H4 (cell line): ENCODE data around the gene GLT6D1. TPM values are rescaled to one million over a fixed set of nuclear protein-coding genes. Genes with fewer than 3 reads are reported as not detected.

Experiments used
- DNase-seq: peaks from one replicate; pipeline ENCODE4 v3.0.0-alpha.2; 2015; ENCODE audit warnings: low spot score
- total RNA-seq: library from RNA; depleted of rRNA; stranded (reverse); fragments of >200 nt; shearing (Covaris generic); gene quantifications from 2 replicates; pipeline ENCODE4 v1.2.3, GENCODE V29; 2014; rRNA removed

Gene GLT6D1
- total RNA-seq, 1 experiment from 2014 or later = not detected

DNA sequence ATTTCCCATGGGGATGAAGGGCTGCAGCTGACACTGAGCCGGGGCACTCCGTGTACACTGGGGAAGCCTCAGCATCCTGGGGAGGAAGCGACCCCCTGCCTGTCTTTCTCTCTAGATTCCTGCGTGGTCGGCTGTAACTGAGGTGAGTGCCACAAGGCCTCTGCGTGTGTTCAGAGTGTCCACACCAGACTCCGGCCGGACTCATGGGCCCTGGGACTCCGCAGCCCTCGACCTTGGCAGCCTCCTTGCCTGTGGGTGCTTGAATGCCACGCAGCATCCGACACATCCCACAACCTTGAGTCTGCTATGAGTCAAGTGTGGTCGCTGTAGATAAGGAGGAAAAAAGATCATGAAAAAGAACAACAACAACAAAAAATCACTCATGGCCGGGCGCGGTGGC lies 54.4 kb downstream of the GLT6D1 start:
- no peak for DNase-seq

- DNase-seq = no peak
Measured at GRCh38 chr9:135584371-135584770, 55.0 kb downstream of the GLT6D1 start.

GRCh38 chr9:135583688-135584011 lies 55.7 kb downstream of the GLT6D1 start:
- DNase-seq = no peak

- no peak for DNase-seq
Measured at GRCh38 chr9:135582966-135583687, 56.2 kb downstream of the GLT6D1 start.

DNA sequence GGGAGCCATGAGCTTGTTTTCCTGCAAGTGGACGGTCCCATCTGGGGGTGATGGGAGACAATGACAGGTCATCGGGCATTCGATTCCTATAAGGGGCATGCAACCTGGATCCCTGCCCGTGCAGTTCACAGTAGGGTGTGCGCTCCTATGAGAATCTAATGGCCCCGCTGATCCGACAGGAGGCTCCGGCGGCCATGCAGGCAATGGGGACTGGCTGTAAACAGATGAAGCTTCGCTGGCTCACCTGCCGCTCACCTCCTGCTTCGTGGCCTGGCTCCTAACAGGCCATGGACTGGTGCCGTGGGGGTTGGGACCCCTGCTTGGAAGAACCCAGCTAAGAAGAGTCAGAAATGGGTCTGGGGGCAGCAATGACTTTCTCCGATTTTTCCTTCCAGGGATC lies 56.8 kb downstream of the GLT6D1 start:
- no peak for DNase-seq

GRCh38 chr9:135581636-135582426 lies 57.5 kb downstream of the GLT6D1 start:
- DNase-seq = no peak

DNA sequence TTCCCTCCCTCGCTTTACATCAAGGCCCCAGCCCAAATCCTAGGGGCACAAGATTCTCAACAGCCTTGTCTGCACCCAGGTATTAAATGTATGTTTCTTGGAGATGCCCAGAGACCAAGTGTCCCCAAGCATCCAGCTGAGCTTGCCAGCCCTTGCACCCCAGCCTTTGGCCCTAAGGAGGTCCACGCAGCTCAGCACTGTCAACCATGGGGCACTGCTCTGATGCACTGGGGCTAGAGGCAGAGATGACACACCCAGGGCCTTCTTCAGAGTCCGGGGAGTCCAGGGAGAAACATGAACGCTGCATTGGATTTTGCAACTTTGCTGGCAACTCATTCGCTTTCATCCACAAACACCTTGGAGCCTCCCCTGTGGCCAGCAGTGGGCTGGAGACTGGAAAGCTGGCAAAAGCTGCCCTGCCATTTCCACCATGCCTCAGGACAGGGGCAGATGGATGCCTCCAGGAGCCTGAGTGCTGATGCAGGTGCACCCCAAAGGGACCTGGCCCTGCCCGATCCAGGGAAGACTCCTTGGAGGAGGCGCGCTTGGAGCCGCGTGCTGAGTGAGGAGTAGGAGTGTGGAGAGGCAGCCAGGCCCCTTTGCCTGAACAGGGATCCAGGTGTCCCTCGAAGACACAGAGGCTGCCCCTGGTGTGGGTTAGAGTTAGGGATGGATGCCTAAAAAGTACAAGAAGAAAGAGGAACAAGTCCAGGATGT lies 58.5 kb downstream of the GLT6D1 start:
- DNase-seq = no peak

GRCh38 chr9:135579889-135580660 lies 59.3 kb downstream of the GLT6D1 start:
- DNase-seq = no peak

DNA sequence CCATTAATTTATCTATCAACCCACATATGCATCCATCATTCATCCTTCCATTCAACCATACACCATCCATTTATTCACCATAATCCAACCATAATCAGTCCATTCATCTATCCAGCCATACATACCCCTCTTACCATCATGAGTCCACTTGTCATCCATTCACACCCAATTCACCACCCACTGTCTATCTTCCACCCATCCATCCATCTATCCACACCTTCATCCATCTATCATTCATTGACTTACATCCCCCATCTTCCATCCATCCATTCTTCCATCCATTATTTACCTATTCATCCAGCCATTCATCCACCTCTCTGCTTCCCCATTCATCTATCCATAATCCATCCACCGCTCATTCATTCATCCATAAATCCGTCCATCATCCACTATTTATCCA lies 60.0 kb downstream of the GLT6D1 start:
- DNase-seq = no peak

- no peak for DNase-seq
Measured at GRCh38 chr9:135577256-135577655, 62.1 kb downstream of the GLT6D1 start.

DNA sequence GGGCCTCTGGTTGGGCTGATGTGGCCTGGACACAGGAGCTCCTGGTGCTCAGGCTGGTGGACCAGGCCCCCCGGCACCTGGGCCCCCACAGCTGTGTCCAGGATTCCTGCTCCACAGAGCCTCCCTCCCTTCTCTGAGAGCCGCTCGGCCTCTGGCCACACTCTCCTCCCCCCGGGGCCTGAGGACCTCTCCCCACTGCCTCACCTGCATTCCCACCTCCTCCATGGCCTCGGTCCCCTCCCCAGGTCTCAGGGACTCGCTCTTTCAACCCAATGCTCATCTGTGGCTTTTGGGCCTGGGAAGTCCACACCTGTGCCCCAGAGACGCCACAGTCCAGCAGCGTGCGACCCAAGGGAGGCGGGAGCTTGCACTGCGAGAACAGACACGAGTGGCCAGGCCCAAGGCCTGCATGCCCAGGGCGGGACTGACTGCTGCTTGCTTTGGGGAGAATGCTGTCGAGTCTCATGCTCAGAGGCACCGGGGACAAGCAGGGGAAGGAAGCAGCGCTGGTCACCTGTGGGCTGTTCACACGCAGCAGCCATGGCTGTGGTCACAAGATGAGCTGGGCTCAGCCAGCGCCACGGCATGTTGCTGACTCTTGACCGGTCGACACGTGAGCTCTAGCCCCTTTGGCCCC lies 63.2 kb downstream of the GLT6D1 start:
- DNase-seq = no peak

DNA sequence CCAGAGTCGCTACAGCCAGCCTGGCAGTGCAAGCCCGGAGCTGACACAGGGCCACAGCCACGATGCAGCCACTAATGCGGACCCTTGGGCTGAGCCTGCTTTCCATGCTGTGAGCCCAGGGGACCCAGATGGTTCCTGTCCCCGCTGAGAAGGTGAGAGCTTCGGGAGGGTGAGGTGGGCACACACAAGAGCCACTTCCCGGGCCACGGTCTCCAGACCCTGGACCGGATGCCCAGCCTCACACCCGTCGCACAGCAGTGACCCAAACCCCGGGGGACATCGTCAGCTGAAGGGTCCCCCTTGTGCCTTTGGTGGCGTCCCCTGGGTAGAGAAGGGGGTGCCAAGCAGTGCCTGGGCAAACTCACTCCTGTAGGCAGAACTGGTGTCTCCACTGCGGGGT lies 64.4 kb downstream of the GLT6D1 start:
- no peak for DNase-seq

DNA sequence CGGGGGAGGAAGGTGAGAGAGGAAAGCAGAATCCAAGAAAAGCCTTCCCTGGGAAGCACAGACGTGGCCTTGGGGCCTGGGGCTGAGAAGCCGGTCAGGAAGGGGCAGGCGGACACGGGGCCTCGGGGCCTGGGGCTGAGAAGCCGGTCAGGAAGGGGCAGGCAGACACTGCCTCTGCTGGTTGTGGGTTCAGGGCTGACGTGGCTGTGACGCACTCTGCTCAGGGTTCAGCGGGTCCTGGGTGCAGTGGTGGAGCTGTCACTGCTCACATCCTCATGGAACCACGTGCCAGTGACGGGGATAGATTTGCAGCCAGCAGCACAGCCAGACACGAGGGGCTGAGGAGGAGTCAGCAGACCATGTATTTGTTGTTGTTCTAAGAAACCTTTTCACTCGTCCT lies 65.0 kb downstream of the GLT6D1 start:
- no peak for DNase-seq

Other genes starting within 250 kb of the GLT6D1 start
- 9.2 and 10.3 TPM in 2 replicates for gene PPP1R26, start 159.8 kb downstream of the GLT6D1 start, total RNA-seq
- 30.3 and 34.6 TPM in 2 replicates for gene MRPS2, start 138.9 kb downstream of the GLT6D1 start, total RNA-seq
- not detected in 2 replicates for gene LCN1, start 118.1 kb downstream of the GLT6D1 start, total RNA-seq
- gene OBP2A, start 93.4 kb downstream of the GLT6D1 start, total RNA-seq = not detected in 2 replicates
- 2.6 TPM in 1 of 2 replicates, not detected in the other for gene PAEP, start 77.8 kb downstream of the GLT6D1 start, total RNA-seq
- gene LCN9, start 23.8 kb upstream of the GLT6D1 start, total RNA-seq = not detected in 2 replicates
- not detected in 2 replicates for gene SOHLH1, start 59.9 kb upstream of the GLT6D1 start, total RNA-seq
- not detected in 2 replicates for gene KCNT1, start 62.6 kb upstream of the GLT6D1 start, total RNA-seq